HEK293 (cell line): Measurements from ENCODE around the gene SUSD4.

Source experiments
- TSHZ1 ChIP-seq: fragments of 450-650 bp; formaldehyde crosslinking; IDR thresholded peaks from 2 replicates; pipeline ENCODE4 v1.5.1; 2016; ENCODE audit warnings: missing biosample characterization, missing genetic modification characterization, borderline replicate concordance
- ZBTB17 ChIP-seq: fragments of 450-650 bp; formaldehyde crosslinking; IDR thresholded peaks from 2 replicates; pipeline ENCODE4 v1.5.1; 2016; ENCODE audit warnings: missing biosample characterization, missing genetic modification characterization
- ZNF169 ChIP-seq: fragments of 450-650 bp; formaldehyde crosslinking; IDR thresholded peaks from 2 replicates; pipeline ENCODE4 v1.5.1; 2016; ENCODE audit warnings: missing biosample characterization, missing genetic modification characterization
- ZNF513 ChIP-seq: fragments of 450-650 bp; IDR thresholded peaks from 2 replicates; pipeline ENCODE4 v1.5.1; 2018; ENCODE audit warnings: missing biosample characterization, missing genetic modification characterization
- TF ChIP-seq, protein P1 (sequence below): fragments of 450-650 bp; formaldehyde crosslinking; IDR thresholded peaks from 2 replicates; pipeline ENCODE4 v1.5.1; 2016; ENCODE audit warnings: missing biosample characterization, missing genetic modification characterization
- TF ChIP-seq, protein P2 (sequence below): fragments of 450-650 bp; formaldehyde crosslinking; IDR thresholded peaks from 2 replicates; pipeline ENCODE4 v1.5.1; 2016; ENCODE audit warnings: missing biosample characterization, missing genetic modification characterization, low read depth

GRCh38 chr1:223386013-223386412 lies 22.0 kb upstream of the SUSD4 start:
- TF ChIP-seq, protein P1, sequence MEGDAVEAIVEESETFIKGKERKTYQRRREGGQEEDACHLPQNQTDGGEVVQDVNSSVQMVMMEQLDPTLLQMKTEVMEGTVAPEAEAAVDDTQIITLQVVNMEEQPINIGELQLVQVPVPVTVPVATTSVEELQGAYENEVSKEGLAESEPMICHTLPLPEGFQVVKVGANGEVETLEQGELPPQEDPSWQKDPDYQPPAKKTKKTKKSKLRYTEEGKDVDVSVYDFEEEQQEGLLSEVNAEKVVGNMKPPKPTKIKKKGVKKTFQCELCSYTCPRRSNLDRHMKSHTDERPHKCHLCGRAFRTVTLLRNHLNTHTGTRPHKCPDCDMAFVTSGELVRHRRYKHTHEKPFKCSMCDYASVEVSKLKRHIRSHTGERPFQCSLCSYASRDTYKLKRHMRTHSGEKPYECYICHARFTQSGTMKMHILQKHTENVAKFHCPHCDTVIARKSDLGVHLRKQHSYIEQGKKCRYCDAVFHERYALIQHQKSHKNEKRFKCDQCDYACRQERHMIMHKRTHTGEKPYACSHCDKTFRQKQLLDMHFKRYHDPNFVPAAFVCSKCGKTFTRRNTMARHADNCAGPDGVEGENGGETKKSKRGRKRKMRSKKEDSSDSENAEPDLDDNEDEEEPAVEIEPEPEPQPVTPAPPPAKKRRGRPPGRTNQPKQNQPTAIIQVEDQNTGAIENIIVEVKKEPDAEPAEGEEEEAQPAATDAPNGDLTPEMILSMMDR, result no peak
- TF ChIP-seq ZBTB17, result no peak
- TF ChIP-seq, protein P2, sequence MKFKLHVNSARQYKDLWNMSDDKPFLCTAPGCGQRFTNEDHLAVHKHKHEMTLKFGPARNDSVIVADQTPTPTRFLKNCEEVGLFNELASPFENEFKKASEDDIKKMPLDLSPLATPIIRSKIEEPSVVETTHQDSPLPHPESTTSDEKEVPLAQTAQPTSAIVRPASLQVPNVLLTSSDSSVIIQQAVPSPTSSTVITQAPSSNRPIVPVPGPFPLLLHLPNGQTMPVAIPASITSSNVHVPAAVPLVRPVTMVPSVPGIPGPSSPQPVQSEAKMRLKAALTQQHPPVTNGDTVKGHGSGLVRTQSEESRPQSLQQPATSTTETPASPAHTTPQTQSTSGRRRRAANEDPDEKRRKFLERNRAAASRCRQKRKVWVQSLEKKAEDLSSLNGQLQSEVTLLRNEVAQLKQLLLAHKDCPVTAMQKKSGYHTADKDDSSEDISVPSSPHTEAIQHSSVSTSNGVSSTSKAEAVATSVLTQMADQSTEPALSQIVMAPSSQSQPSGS (tag by site-specific recombination), result no peak
- no peak for TF ChIP-seq ZNF169 (tag by site-specific recombination)
- TF ChIP-seq ZNF513 (tag by site-specific recombination), result no peak
- TF ChIP-seq TSHZ1 (tag by site-specific recombination), result no peak
